ENCODE measurements around the gene MATN3. TPM values are rescaled to one million over a fixed set of nuclear protein-coding genes. Genes with fewer than 3 reads are reported as not detected.

MATN3 gene
- total RNA-seq, 2 donors from 2014 or later = 1.2 to 2.9 TPM

- Histone ChIP-seq H3K27me3 (replicated peaks; ENCODE audit: insufficient read depth) (no peaks in the 10 kb centered on the region), H3K36me3 (no peaks in the 10 kb centered on the region), H3K9me3 (no peaks in the 10 kb centered on the region), H3K4me1 (replicated peaks) (no peaks in the 10 kb centered on the region), H3K4me3 (peak within 1 kb of the TSS; percentile 87 to 89), H3K27ac (peak within 1 kb of the TSS; percentile 94 to 98)
- TF ChIP-seq POLR2AphosphoS5 (IDR thresholded peaks at IDR 0.05) (peak; percentile 90), POLR2A (IDR thresholded peaks at IDR 0.05) (peak; percentile 95), CTCF (IDR thresholded peaks at IDR 0.05) (peak in 2 of 4 experiments; percentile 38 to 59)
- peak; percentile 99 for DNase-seq (ENCODE audit: low spot score)
- WGBS = under 1% methylated on average over 32 of the region's 45 CpGs
- intact Hi-C loops (cut with DNase I) = loop anchor here (5.0 kb wide), 1 partner anchor 39 kb away; the partner anchor contains the start of gene MATN3
Measured at GRCh38 chr2:20051532-20052228, 39.2 kb upstream of the MATN3 start, which contains the start of gene LAPTM4A. LAPTM4A (minus strand) TSS chr2:20051628; CDS start chr2:20051520, 108 bp downstream.

- TF ChIP-seq POLR2A (IDR thresholded peaks at IDR 0.05) = no peak
- TF ChIP-seq POLR2AphosphoS5 (IDR thresholded peaks at IDR 0.05) = peak; percentile 12
- no peaks in the 10 kb centered on the region for H3K4me1 ChIP-seq (replicated peaks)
- no peaks in the 10 kb centered on the region for H3K27me3 ChIP-seq (replicated peaks; ENCODE audit: insufficient read depth)
- no peaks in the 10 kb centered on the region for H3K9me3 ChIP-seq
- no peaks in the 10 kb centered on the region for H3K36me3 ChIP-seq
- H3K27ac ChIP-seq = peak overlapping the region; percentile 94 to 98
- intact Hi-C loops (cut with DNase I) = loop anchor here (5.0 kb wide), 1 partner anchor 39 kb away; the partner anchor contains the start of gene MATN3
- peak; percentile 45 for DNase-seq (ENCODE audit: low spot score)
- peak overlapping the region; percentile 87 to 89 for H3K4me3 ChIP-seq
- under 1% methylated on average over 38 of the region's 47 CpGs for WGBS
Measured at GRCh38 chr2:20050646-20051531, 38.4 kb upstream of the MATN3 start.

GRCh38 chr2:20050104-20050645 is 37.7 kb upstream of the MATN3 start:
- H3K4me1 ChIP-seq (replicated peaks) = no peaks in the 10 kb centered on the region
- H3K9me3 ChIP-seq = no peaks in the 10 kb centered on the region
- no peaks in the 10 kb centered on the region for H3K27me3 ChIP-seq (replicated peaks; ENCODE audit: insufficient read depth)
- TF ChIP-seq POLR2AphosphoS5 (IDR thresholded peaks at IDR 0.05) (no peak), CTCF (IDR thresholded peaks at IDR 0.05) (no peak), POLR2A (IDR thresholded peaks at IDR 0.05) (no peak)
- H3K27ac ChIP-seq = peak overlapping the region; percentile 94 to 98
- WGBS = under 1% methylated on average over 10 of the region's 10 CpGs
- no peaks in the 10 kb centered on the region for H3K36me3 ChIP-seq
- intact Hi-C loops (cut with DNase I) = loop anchor here (5.0 kb wide), 1 partner anchor 38 kb away; the partner anchor contains the start of gene MATN3
- peak; percentile 21 for DNase-seq (ENCODE audit: low spot score)
- H3K4me3 ChIP-seq = peak overlapping the region; percentile 87 to 89

- DNase-seq (ENCODE audit: low spot score) = no peak
- H3K36me3 ChIP-seq = no peaks in the 10 kb centered on the region
- TF ChIP-seq POLR2A (IDR thresholded peaks at IDR 0.05) (no peak), POLR2AphosphoS5 (IDR thresholded peaks at IDR 0.05) (no peak), CTCF (IDR thresholded peaks at IDR 0.05) (no peak)
- WGBS = 2% methylated on average over 4 of the region's 4 CpGs
- peak overlapping the region; percentile 87 to 89 for H3K4me3 ChIP-seq
- intact Hi-C loops (cut with DNase I) = loop anchor here (5.0 kb wide), 1 partner anchor 37 kb away; the partner anchor contains the start of gene MATN3
- H3K9me3 ChIP-seq = no peaks in the 10 kb centered on the region
- no peaks in the 10 kb centered on the region for H3K4me1 ChIP-seq (replicated peaks)
- peak overlapping the region; percentile 94 to 98 for H3K27ac ChIP-seq
- H3K27me3 ChIP-seq (replicated peaks; ENCODE audit: insufficient read depth) = no peaks in the 10 kb centered on the region
Measured at GRCh38 chr2:20049637-20050036, 37.2 kb upstream of the MATN3 start.
